ENCODE results near the gene WWOX. TPM values are rescaled to one million over a fixed set of nuclear protein-coding genes. Genes with fewer than 3 reads are reported as not detected.

The WWOX gene
- total RNA-seq, 1 donor from 2014 or later, result 19.0 TPM

GRCh38 chr16:78516006-78516736 lies 416.7 kb downstream of the WWOX start:
- intact Hi-C loops (cut with micrococcal nuclease), result no loop called here

GRCh38 chr16:78519896-78520295 lies 420.4 kb downstream of the WWOX start:
- intact Hi-C loops (cut with micrococcal nuclease), result no loop called here

- intact Hi-C loops (cut with micrococcal nuclease), result no loop called here
Measured at GRCh38 chr16:78520470-78520869, 421.0 kb downstream of the WWOX start.

DNA sequence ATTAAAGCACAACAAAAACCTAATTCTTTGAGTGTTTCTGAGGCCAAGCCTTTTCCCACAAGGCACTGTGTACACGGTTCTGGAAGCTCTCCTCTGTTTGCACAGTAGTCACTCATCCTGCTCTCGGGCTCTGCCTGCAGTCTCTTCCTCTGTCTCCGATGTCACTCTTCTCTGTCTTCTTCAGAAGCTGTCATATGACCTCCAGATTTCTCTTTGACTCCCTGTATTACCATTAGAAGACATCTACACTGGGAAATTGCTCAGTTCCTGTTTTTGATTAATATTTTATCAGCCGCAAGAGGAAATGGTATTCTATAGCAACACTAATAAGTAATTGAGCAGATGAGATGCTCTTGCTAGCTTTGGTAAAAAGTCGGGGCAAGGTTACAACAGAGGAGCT lies 422.9 kb downstream of the WWOX start:
- intact Hi-C loops (cut with micrococcal nuclease), result no loop called here

- intact Hi-C loops (cut with micrococcal nuclease), result no loop called here
Measured at GRCh38 chr16:78523212-78523985, 423.9 kb downstream of the WWOX start.

- intact Hi-C loops (cut with micrococcal nuclease), result no loop called here
Measured at GRCh38 chr16:78524066-78524595, 424.7 kb downstream of the WWOX start.

DNA sequence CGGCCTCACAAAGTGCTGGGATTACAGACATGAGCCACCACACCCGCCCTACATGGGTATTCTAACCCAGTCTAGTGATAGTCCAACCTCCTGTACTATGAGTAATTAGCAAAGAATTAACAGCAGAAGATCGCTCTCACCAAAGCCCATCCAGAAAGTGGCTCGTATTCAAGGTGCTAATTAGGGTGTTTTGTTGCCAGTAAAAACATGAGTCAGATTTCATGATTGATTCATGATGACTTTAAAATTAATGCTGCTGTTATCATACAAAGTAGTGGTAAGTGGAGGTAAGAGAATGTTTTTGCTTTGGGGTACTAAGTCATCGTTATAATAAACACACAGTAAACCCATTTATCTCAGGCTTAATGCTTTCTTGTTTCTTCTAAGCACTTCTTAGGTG lies 428.8 kb downstream of the WWOX start:
- intact Hi-C loops (cut with micrococcal nuclease), result no loop called here

DNA sequence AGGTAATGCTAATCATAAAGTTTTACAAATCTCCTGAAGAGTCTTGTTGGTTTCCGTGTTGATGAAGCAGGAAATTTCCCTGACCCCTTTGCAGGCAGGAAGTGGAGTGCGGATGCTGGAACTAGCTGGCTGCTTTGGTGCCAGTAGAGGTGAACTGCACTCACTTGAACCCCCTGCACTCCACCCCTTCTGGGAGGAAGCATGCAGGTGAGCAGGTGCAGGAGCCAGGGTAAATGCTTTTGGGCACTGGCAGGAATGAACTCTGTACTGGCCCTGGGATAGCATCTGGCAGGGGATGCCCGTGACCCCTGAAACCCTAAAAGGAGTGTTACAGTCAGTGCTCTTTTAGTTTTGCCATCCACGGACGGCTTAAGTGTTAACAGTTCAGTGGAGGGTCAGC lies 430.4 kb downstream of the WWOX start:
- intact Hi-C loops (cut with micrococcal nuclease), result no loop called here

GRCh38 chr16:78530283-78530682 lies 430.8 kb downstream of the WWOX start:
- intact Hi-C loops (cut with micrococcal nuclease), result no loop called here

- intact Hi-C loops (cut with micrococcal nuclease), result no loop called here
Measured at GRCh38 chr16:78535098-78535497, 435.6 kb downstream of the WWOX start.

GRCh38 chr16:78537511-78537910 lies 438.1 kb downstream of the WWOX start:
- intact Hi-C loops (cut with micrococcal nuclease), result no loop called here

DNA sequence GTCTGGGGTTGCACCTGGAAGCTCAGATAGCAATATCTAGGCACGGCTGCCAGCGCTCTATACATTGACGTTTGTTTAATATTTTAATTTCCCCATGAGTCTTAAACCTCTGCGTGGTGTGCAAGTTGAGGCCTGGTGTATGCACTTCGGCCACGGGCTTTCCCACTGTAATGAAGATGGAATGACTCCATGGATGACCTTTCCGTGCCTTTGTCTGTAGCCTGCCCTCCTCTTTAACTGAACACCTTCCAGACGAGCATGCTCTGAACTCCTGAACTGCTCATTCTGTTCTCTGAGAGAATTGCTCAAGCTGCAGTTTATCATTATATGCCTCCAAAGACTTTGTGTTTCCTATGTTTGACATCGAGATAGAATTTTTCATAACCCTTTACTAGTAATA lies 438.8 kb downstream of the WWOX start:
- intact Hi-C loops (cut with micrococcal nuclease), result no loop called here

DNA sequence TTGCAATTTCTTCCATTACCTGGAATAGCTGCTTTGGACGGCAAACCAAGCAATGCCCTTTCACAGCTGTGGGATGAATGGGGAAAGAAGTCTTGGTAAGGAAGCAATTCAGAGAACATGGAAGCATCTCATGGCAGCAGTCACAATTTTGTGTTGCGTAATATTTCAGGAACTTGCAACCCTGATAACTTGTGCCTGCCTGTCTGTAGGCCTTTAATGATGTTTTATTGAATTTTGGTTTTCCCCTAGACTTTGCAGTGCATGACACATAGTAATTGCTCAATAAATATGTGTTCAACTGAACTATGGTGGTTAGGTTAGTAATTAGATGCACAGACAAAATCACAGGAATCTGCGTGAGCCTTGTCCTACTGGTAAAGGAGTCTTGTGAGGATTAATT lies 439.5 kb downstream of the WWOX start:
- intact Hi-C loops (cut with micrococcal nuclease), result no loop called here

GRCh38 chr16:78542419-78542818 lies 443.0 kb downstream of the WWOX start:
- intact Hi-C loops (cut with micrococcal nuclease), result no loop called here

GRCh38 chr16:78543023-78543422 lies 443.6 kb downstream of the WWOX start:
- intact Hi-C loops (cut with micrococcal nuclease), result no loop called here

DNA sequence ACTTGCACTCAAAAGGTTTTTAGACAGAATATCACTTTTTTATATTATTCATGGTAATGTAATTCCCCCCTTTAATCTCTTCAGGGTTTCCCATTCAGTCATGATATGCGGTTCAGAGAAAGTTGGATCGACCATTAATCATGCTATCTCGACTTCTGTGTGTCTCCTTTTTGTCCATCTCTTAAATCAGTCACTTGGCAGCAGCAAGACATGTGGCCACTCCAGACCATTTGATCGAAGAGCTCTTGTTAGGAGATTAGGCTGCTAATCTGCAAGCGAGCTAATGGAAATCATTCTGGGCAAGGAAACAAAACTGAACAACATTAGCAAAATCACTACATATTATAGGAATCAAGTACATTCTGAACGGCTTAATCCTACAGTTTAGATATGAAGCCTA lies 449.9 kb downstream of the WWOX start:
- intact Hi-C loops (cut with micrococcal nuclease), result no loop called here

GRCh38 chr16:78551487-78552085 lies 452.1 kb downstream of the WWOX start:
- intact Hi-C loops (cut with micrococcal nuclease), result no loop called here

GRCh38 chr16:78552106-78552675 lies 452.7 kb downstream of the WWOX start:
- intact Hi-C loops (cut with micrococcal nuclease), result no loop called here

DNA sequence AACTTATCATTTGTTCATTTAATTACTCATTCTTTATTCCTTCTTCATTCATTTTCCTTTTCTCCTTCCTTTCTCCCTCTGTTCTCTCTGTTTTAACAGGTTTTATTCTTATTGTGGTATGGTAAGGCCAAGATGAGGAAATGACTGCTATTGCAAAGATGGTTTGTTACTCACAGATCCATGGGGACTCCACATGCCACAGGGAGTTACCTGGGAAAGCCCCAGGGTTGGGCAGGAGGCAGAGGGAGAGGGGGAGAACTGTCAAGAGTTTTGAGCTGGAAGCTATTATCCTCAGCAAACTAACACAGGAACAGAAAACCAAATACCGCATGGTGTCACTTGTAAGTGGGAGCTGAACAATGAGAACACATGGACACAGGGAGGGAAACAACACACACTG lies 453.3 kb downstream of the WWOX start:
- intact Hi-C loops (cut with micrococcal nuclease), result no loop called here

- intact Hi-C loops (cut with micrococcal nuclease), result no loop called here
Measured at GRCh38 chr16:78553268-78554039, 454.0 kb downstream of the WWOX start.

DNA sequence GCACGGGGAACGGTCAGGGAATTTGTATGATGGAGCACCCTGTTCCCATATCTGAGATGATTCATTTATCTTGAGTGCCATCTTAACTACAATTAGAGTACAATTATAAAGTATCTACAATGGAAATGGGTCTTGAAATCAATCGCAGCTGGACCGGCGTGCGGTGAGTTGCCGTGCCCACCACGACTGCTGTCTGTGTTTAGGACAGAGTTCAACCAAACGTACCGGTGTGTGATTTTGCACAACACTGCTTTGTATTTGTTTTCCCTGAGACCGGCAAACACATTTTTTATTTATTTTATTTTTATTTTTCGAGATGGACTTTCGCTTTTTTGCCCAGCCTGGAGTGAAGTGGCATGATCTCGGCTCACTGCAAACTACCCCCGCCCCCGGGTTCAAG lies 457.0 kb downstream of the WWOX start:
- intact Hi-C loops (cut with micrococcal nuclease), result no loop called here
